ENCODE results near the gene PFAS.
"Not testable (repeated sequence)": the region's sequence is repeated elsewhere in the genome, so short reads cannot be mapped to it uniquely, and the experiment has no call there.

The PFAS gene, protein sequence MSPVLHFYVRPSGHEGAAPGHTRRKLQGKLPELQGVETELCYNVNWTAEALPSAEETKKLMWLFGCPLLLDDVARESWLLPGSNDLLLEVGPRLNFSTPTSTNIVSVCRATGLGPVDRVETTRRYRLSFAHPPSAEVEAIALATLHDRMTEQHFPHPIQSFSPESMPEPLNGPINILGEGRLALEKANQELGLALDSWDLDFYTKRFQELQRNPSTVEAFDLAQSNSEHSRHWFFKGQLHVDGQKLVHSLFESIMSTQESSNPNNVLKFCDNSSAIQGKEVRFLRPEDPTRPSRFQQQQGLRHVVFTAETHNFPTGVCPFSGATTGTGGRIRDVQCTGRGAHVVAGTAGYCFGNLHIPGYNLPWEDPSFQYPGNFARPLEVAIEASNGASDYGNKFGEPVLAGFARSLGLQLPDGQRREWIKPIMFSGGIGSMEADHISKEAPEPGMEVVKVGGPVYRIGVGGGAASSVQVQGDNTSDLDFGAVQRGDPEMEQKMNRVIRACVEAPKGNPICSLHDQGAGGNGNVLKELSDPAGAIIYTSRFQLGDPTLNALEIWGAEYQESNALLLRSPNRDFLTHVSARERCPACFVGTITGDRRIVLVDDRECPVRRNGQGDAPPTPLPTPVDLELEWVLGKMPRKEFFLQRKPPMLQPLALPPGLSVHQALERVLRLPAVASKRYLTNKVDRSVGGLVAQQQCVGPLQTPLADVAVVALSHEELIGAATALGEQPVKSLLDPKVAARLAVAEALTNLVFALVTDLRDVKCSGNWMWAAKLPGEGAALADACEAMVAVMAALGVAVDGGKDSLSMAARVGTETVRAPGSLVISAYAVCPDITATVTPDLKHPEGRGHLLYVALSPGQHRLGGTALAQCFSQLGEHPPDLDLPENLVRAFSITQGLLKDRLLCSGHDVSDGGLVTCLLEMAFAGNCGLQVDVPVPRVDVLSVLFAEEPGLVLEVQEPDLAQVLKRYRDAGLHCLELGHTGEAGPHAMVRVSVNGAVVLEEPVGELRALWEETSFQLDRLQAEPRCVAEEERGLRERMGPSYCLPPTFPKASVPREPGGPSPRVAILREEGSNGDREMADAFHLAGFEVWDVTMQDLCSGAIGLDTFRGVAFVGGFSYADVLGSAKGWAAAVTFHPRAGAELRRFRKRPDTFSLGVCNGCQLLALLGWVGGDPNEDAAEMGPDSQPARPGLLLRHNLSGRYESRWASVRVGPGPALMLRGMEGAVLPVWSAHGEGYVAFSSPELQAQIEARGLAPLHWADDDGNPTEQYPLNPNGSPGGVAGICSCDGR (N-terminal part only)

DNA sequence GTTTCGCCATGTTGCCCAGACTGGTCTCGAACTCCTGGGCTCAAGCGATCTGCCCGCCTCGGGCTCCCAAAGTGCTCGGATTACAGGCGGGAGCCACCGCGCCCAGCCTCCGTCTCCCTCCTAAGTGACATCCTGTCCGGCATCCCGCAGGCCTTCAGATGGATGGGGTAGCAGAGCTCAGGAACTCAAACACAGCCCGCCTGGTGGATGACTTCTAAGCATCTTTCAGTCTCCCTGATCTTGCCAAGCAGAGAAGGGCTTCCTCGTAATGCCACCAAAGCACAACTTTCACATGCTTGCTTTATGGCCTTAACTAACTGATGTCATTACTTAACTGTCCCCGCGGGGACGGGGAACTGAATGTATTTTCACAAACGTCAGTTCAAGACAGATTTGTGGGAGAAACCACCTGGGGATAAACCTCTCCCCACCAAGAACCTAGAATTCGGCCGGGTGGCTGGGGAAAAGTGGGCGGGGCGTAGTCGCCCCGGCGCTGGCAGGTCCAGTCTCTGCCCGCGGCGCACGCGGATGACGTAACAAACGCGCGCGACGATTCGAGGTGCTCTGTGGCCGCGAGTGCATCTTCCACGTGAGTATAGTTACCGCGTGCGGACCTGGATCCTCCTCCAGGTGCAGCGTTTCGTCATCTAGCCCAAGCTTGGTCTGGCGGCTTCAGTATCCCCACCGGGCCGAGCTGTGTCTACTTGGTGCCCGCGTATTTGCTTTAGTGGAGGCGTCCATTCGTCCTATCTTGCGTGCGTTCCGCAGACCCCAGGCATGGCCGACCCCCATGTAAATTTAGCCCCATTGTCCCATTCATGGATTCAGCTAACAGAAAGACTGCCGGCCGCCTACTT, at the start of gene PFAS:
PFAS (plus strand) TSS at position 539 of the 857 bp plus-strand sequence. CDS start 4,649 bp downstream, outside the sequence.
- peak; percentile 70 for ATAC-seq

DNA sequence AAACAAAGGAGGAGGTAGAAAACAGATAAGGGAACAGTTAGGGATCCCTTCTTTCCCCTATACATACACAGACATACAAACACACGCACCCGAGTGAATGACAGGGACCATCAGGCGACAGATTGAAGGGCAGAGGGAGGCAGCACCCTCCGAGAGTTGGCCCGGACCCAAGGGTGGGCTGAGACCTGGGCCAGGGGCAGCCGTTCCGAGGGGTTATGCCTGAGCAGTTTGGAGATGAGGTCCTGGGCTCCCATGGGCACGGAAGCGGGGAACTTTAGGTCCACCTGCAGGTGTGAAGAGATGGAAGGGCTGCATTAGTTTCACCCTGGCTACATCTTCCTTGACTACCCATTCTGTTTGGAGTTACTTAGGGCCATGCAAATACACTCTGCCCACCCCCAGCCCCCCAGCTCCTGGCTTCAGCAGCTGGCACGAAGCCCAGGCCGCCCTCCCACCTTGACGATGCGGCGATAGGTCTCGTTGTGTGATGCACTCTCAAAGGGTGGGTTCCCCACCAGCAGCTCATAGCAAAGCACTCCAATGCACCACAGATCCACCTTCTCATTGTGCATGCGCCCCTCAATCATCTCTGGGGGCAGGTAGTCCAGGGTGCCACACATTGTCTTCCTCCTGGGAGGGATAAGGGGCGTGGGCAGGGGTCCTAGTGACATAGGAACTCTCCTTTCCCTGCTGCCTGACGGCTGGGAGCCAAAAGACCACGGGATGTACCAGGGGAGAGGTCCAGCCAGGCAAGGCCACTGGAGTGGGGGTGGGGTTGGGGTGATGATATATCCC, 44.1 kb upstream of the PFAS start:
- ATAC-seq, result no peak

GRCh38 chr17:8206536-8206935, 42.6 kb upstream of the PFAS start:
- no peak for ATAC-seq

GRCh38 chr17:8209907-8210760, 39.0 kb upstream of the PFAS start, which contains the start of gene AURKB:
AURKB (minus strand) TSS chr17:8210575; CDS start chr17:8210224, 351 bp downstream.
- ATAC-seq, result peak; percentile 99 to 100

DNA sequence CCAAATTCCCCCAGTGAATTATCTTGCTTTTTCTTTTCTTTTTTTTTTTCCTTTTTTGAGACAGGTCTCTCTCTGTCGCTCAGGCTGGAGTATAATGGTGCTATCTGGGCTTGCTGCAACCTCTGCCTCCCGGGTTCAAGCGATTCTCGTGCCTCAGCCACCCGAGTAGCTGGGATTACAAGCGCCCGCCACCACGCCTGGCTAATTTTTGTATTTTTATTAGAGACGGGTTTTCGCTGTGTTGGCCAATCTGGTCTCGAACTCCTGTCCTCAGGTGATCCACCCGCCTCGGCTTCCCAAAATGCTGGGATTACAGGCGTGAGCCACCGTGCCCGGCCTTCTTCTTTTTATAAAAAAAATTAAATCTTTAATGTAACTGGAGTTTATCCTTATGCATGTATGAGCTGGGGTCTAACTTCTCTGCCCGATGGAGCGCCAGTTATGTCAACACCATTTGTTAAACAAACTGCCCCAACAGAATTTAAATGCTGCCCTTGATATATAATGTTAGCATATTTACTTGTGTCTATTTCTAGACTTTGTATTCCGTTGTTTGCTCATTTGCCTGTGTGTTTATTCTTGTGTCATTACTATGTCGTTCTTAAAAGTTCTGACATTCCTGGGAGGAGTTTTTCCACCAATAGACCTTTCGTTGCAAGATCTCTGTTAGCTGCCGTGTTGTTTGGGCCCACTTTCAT, 38.2 kb upstream of the PFAS start:
- ATAC-seq, result peak; percentile 39 to 42

GRCh38 chr17:8212312-8213180, 36.5 kb upstream of the PFAS start:
- ATAC-seq, result no peak

DNA sequence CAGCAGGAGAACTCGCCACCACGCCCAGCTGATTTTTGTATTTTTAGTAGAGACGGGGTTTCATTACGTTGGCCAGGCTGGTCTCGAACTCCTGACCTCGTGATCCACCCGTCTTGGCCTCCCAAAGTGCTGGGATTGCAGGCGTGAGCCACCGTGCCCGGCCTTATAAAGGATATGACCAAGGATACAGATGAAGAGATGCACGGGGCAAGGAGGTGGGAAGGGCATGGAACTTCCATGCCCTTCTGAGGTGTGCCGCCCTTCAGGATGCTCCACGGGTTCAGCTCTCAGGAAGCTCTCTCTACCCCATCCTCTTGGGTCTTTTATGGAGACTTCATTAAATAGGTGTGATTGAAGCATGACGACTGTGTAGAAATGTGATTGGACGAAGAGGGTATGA, 35.1 kb upstream of the PFAS start:
- ATAC-seq, result not testable (repeated sequence)

GRCh38 chr17:8220783-8221662, 28.1 kb upstream of the PFAS start:
- ATAC-seq, result peak; percentile 25 to 35

DNA sequence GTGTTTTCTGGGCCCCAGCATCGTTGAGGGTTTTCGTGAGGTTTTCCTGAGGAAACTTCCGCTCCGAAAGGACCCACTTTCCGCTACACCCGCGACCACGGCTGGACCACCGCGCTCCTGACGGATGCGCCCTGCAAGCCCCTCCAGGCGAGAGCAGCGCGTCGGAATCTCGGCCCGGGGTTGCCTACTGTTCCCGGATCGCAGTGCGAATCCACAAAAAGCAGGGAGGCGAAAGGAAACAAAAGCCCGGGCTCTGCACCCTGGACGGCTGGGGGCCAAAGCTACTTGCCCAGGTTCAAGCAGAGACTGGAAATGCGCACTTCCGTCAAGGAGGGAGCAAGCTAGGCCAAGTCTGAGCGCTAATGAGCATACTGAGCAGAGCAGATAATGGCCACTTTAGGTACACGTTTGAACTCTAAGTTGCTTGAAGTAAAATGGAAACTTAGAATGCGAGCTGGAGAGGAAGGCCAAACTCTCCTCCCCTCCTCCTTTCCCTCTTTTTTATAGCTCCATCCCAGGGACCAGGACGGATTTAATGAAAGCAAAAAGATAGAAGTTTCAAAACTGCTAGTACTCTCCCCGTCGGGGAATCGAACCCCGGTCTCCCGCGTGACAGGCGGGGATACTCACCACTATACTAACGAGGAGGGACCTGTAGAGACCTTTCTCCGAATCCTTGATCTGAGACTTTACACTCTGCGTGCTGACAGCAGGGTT, 27.3 kb upstream of the PFAS start:
- ATAC-seq, result peak; percentile 62 to 63

GRCh38 chr17:8222380-8222629, 26.8 kb upstream of the PFAS start:
- ATAC-seq, result no peak

- ATAC-seq, result peak; percentile 42 to 44
Measured at GRCh38 chr17:8222630-8223355, 26.3 kb upstream of the PFAS start.

GRCh38 chr17:8223356-8224126, 25.5 kb upstream of the PFAS start:
- ATAC-seq, result no peak

- ATAC-seq, result no peak
Measured at GRCh38 chr17:8224891-8225812, 23.9 kb upstream of the PFAS start.
